SH-SY5Y (cell line): ENCODE data around the gene PTPRD.

Experiments
- GATA2 ChIP-seq: IDR thresholded peaks from 2 replicates; pipeline ENCODE4 v1.6.1; 2011; ENCODE audit warnings: mild to moderate bottlenecking, low read depth, low read length
- GATA3 ChIP-seq: IDR thresholded peaks from 2 replicates; pipeline ENCODE4 v1.6.1; 2011; ENCODE audit warnings: low read depth, mild to moderate bottlenecking, low read length, moderate library complexity

- no peak for TF ChIP-seq GATA3
- no peak for TF ChIP-seq GATA2
Observed at GRCh38 chr9:9804109-9804508, 808.7 kb downstream of the PTPRD start.
